OCI-LY7 (cell line): ENCODE data around the gene ZNF738.

Source experiments
- EZH2phosphoT487 ChIP-seq: fragments of 200-600 bp; sonication (generic); IDR thresholded peaks from 2 replicates; pipeline ENCODE4 v1.6.1; 2018; ENCODE audit warnings: low read depth, borderline replicate concordance, mild to moderate bottlenecking, mixed run types, antibody characterized with exemption, low read length, moderate library complexity, mixed read lengths
- TF ChIP-seq, protein P1 (sequence below): fragments of 200-600 bp; sonication (generic); conservative IDR thresholded peaks from 2 replicates; pipeline ENCODE4 v1.5.1; 2014; ENCODE audit warnings: mild to moderate bottlenecking, antibody characterized with exemption, low read length, moderate library complexity, mixed read lengths

DNA sequence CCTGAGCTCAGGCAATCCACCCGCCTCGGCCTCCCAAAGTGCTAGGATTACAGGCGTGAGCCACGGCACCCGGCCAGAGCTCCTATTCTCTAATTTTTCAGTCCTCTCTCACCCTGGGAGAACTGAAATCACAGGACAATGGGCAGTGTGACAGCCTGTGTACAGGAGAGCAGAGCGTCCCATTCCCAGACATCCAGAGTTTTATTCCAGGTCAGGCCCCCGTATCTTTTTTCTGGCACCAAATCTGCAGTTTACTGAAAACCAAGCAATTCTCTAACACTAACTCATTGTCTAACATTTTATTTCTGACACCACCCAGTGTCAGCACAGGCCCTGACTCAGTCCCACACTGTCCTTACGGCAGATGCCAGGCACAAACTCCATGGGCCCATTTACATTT, 36.3 kb upstream of the ZNF738 start:
- TF ChIP-seq, protein P1, sequence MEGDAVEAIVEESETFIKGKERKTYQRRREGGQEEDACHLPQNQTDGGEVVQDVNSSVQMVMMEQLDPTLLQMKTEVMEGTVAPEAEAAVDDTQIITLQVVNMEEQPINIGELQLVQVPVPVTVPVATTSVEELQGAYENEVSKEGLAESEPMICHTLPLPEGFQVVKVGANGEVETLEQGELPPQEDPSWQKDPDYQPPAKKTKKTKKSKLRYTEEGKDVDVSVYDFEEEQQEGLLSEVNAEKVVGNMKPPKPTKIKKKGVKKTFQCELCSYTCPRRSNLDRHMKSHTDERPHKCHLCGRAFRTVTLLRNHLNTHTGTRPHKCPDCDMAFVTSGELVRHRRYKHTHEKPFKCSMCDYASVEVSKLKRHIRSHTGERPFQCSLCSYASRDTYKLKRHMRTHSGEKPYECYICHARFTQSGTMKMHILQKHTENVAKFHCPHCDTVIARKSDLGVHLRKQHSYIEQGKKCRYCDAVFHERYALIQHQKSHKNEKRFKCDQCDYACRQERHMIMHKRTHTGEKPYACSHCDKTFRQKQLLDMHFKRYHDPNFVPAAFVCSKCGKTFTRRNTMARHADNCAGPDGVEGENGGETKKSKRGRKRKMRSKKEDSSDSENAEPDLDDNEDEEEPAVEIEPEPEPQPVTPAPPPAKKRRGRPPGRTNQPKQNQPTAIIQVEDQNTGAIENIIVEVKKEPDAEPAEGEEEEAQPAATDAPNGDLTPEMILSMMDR, result no peak
- no peak for TF ChIP-seq EZH2phosphoT487
